Dermis lymphatic vessel endothelial cell (primary cell): Measurements from ENCODE around the gene PRODH2. TPM values are rescaled to one million over a fixed set of nuclear protein-coding genes. Genes with fewer than 3 reads are reported as not detected.

Experiments
- total RNA-seq: library from RNA; depleted of rRNA; stranded (reverse); fragments of >200 nt; gene quantifications from 2 replicates; pipeline ENCODE4 v1.2.1, GENCODE V29; 2014

PRODH2 gene
- not detected in 2 replicates for total RNA-seq

GRCh38 chr19:35812220-35813042, at the start of gene PRODH2:
PRODH2 (minus strand) TSS chr19:35812845; CDS start chr19:35812805, 40 bp downstream.

GRCh38 chr19:35856546-35857149, 44.0 kb upstream of the PRODH2 start, which contains the start of gene KIRREL2:
KIRREL2 (plus strand) TSS chr19:35856911; CDS start chr19:35857120, 209 bp downstream.

GRCh38 chr19:35852029-35852780, 39.6 kb upstream of the PRODH2 start, which contains the start of gene NPHS1:
NPHS1 (minus strand) TSS chr19:35852504; CDS start chr19:35851837, 667 bp downstream.

GRCh38 chr19:35775298-35776101, 37.1 kb downstream of the PRODH2 start, which contains the start of gene ARHGAP33:
ARHGAP33 (plus strand) TSS chr19:35775564; CDS start chr19:35775659, 95 bp downstream.

GRCh38 chr19:35757749-35758608, 54.7 kb downstream of the PRODH2 start, which contains the start of gene PROSER3:
PROSER3 (plus strand) TSS chr19:35758176; CDS start chr19:35758216, 40 bp downstream.

GRCh38 chr19:35756377-35757230, 56.0 kb downstream of the PRODH2 start, which contains the start of gene HSPB6:
HSPB6 (minus strand) TSS chr19:35757029; CDS start chr19:35757008, 21 bp downstream.

Other genes starting within 250 kb of the PRODH2 start
- gene ATP4A, start 249.2 kb downstream of the PRODH2 start, total RNA-seq = not detected in 2 replicates
- gene PMIS2, start 226.7 kb downstream of the PRODH2 start, total RNA-seq = not detected in 2 replicates
- gene HAUS5, start 200.1 kb downstream of the PRODH2 start, total RNA-seq = 3.3 and 3.5 TPM in 2 replicates
- gene RBM42, start 183.8 kb downstream of the PRODH2 start, total RNA-seq = 26.0 and 28.3 TPM in 2 replicates
- gene ETV2, start 171.1 kb downstream of the PRODH2 start, total RNA-seq = 0.17 and 0.87 TPM in 2 replicates
- gene COX6B1, start 164.5 kb downstream of the PRODH2 start, total RNA-seq = 292 and 462 TPM in 2 replicates
- not detected in 2 replicates for gene UPK1A, start 146.3 kb downstream of the PRODH2 start, total RNA-seq
- gene ZBTB32, start 108.3 kb downstream of the PRODH2 start, total RNA-seq = not detected in 2 replicates
- gene KMT2B, start 94.8 kb downstream of the PRODH2 start, total RNA-seq = 4.2 and 4.3 TPM in 2 replicates
- gene IGFLR1, start 70.4 kb downstream of the PRODH2 start, total RNA-seq = 0.34 and 0.65 TPM in 2 replicates
- gene U2AF1L4, start 67.4 kb downstream of the PRODH2 start, total RNA-seq = 2.8 and 3.8 TPM in 2 replicates
- 17.0 and 19.9 TPM in 2 replicates for gene PSENEN, start 67.2 kb downstream of the PRODH2 start, total RNA-seq
- 4.0 and 4.3 TPM in 2 replicates for gene LIN37, start 64.3 kb downstream of the PRODH2 start, total RNA-seq
- 0.09 and 0.11 TPM in 2 replicates for gene HSPB6, start 55.8 kb downstream of the PRODH2 start, total RNA-seq
- 0.95 and 1.1 TPM in 2 replicates for gene PROSER3, start 54.7 kb downstream of the PRODH2 start, total RNA-seq
- 0.95 and 1.4 TPM in 2 replicates for gene ARHGAP33, start 37.3 kb downstream of the PRODH2 start, total RNA-seq
- gene NPHS1, start 39.7 kb upstream of the PRODH2 start, total RNA-seq = not detected in 2 replicates
- not detected in 2 replicates for gene KIRREL2, start 44.1 kb upstream of the PRODH2 start, total RNA-seq
- 0.98 and 1.8 TPM in 2 replicates for gene APLP1, start 55.7 kb upstream of the PRODH2 start, total RNA-seq
- gene NFKBID, start 87.7 kb upstream of the PRODH2 start, total RNA-seq = 2.9 and 3.1 TPM in 2 replicates
- gene HCST, start 89.7 kb upstream of the PRODH2 start, total RNA-seq = 0.17 and 0.54 TPM in 2 replicates
- gene TYROBP, start 95.5 kb upstream of the PRODH2 start, total RNA-seq = not detected in 2 replicates
- gene LRFN3, start 123.5 kb upstream of the PRODH2 start, total RNA-seq = 1.2 and 1.7 TPM in 2 replicates
- gene SDHAF1, start 182.3 kb upstream of the PRODH2 start, total RNA-seq = 10.6 and 11.6 TPM in 2 replicates
- gene SYNE4, start 196.0 kb upstream of the PRODH2 start, total RNA-seq = under 0.01 TPM in 1 of 2 replicates, not detected in the other
- 5.0 and 8.3 TPM in 2 replicates for gene ALKBH6, start 201.4 kb upstream of the PRODH2 start, total RNA-seq
- 2.3 and 2.8 TPM in 2 replicates for gene CLIP3, start 220.0 kb upstream of the PRODH2 start, total RNA-seq
- 0.60 and 1.7 TPM in 2 replicates for gene THAP8, start 241.4 kb upstream of the PRODH2 start, total RNA-seq
- 0.60 and 0.98 TPM in 2 replicates for gene WDR62, start 242.1 kb upstream of the PRODH2 start, total RNA-seq